ENCODE data around the gene ASB11.
"Not testable (repeated sequence)": the region's sequence is repeated elsewhere in the genome, so short reads cannot be mapped to it uniquely, and the experiment has no call there.

Gene ASB11

DNA sequence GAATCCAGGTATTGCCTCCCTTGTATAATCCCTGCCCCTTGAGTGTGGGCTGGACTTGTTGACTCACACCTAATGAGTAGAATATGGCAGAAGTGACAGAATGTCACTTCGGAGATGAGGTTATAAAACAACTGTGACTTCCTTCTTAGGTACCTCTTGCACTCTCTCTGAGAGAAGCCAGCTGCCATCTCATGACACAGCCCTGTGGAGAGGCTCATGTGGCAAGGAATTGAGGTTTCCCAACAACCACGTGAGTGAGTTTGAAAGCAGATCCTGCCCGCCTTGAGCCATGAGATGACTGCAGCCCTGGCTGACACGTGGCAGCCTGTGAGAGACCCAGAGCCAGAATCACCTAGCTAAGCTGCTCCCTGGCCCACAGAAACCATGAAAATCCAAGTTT, 13.5 kb downstream of the ASB11 start:
- FAIRE-seq: no peak

DNA sequence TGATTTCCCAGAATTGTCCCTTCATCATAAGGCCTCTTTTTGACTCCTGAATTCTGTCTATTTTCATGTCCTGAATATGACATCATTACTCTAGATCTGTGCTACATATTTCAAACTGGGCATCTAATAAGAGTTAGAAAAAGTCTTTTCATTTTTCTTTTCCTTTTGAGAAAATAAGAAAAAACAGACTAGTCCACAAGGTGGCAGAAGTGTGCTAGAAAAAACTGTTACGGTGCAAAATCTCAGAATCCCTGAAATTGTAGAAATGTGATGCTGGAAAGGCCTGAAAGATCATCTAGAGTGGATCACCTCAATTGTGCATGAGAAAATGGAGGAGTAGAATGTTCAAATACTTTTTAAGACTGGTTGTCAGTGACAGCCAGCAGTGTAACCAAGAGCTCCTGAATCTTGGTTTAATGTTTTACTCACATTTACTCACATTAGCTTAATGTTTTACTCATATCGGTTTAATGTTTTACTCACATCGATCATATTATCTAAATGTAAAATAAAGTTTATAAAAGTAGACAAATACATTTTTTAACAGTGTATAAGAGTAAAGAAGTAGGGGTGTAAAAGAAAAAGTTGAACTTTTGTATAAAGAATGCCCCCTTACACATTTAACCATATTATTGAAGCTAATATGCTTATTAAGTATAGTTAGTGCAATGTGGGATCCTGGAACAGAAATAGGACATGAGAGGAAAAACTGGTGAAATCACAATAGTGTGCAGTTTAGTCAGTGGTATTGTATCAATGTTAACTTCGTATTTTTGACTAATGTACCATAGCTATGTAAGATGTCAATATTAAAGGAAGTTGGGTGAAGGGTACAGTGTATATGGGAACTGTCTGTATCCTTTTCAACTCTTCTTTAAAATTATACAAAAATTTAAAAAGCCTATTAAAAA, 15.2 kb downstream of the ASB11 start:
- peak; percentile 93 for FAIRE-seq

DNA sequence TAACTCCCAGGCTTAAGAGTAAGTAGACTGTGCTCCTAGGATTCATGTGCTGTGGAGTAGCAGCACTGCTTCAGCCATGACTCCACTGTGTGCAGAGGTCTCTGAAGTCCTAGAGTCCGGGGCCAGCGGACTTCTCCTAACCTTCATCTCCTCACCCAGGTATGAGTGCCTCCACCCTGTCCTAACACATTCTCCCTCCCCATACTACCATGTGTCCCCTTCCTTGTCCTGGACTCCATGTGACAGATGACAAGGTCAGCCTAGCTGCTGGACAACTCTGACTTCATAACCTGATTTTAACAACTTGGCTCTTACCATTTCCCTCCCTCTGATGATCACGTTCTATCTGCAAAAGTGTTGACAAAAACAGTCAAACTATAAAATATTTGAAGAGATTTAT, 16.7 kb downstream of the ASB11 start:
- no peak for FAIRE-seq

- no peak for FAIRE-seq
Observed at GRCh38 chrX:15298201-15298600, 17.2 kb downstream of the ASB11 start.

DNA sequence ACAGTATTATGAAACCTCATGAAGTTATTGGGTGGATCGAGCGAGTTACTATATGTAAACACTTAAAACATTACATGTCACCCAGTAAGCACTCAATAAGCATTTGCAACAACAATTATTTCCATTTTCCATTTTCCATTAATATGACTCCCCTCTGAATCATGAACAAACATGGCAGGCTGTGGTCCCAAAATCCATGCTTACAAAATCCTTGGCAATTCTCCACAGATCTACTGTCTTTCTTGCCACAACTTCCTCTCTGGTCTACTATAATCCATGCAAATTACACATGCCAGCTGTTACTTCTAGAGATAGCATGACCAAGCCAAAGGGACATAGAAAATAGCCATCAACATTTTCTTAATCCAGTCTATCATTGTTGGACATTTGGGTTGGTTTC, 22.0 kb downstream of the ASB11 start:
- no peak for FAIRE-seq

DNA sequence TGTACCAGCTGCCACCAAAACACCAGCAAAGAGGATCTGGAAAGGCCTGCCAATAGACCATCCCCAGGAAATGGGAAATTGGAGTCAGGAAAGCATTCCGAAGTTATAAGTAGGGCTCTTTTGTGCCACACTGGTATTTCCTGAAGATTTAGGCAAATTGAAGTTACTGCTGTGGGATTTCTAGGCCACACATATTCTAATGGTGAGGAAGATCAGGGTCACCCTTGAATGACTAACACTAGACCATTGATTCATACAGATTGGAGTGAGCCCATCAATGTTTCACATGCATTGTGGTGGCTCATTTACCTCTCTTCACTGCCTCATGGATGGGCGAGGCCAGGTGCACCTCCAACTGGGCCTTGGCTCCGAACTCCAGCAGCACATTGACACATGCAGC, 22.6 kb downstream of the ASB11 start:
- no peak for FAIRE-seq

- FAIRE-seq: no peak
Observed at GRCh38 chrX:15277604-15278003, 37.8 kb downstream of the ASB11 start.

DNA sequence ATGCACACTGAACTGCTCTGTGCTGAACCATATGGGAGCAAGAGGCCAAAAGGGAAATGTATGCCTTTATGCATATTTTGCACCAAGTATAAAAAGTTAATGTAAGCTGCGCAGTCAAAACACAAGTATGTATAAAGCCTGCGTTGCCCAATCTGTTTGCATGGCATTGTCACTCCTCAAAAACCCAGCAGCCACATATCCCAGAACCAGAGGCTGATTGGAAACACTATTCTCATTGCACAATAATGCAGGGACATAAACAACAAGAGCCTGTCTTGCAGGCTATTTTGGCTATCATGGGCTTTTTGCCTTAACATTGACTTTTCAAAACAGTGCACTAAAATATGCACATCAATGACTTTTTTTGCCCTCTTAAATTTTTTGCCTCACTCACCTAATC, 40.5 kb downstream of the ASB11 start:
- FAIRE-seq: no peak

DNA sequence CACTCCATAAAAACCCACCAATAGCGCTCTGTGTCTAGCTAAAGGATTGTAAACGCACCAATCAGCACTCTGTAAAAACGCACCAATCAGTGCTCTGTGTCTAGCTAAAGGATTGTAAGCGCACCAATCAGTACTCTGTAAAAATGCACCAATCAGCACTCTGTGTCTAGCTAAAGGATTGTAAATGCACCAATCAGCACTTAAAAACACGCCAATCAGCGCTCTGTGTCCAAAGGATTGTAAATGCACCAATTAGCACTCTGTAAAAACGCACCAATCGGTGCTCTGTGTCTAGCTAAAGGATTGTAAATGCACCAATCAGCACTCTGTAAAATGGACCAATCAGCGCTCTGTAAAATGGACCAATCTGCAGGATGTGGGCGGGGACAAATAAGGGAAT, 42.2 kb downstream of the ASB11 start:
- not testable (repeated sequence) for FAIRE-seq

DNA sequence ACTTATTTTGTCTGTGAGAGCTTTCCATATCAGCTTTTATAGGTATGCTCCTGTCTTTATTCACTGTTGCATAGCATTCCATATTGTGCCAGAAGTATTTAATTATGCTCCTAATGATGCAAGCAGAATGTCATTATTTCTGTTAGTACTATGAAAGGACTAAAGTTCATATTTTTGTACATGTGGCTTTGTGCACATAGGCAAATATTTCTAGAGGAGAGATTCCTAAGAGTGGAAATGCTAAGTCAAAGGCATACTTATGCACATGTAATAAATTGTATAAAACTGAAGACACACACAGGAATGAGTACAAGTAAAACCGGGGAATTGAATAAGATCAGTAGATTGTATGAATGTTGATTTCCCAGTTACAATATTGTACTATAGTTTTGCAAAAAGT, 43.7 kb downstream of the ASB11 start:
- no peak for FAIRE-seq

GRCh38 chrX:15269618-15270521, 45.6 kb downstream of the ASB11 start, which contains the start of gene ASB9:
Gene ASB9 (minus strand): TSS chrX:15270083. CDS start chrX:15269874, 209 bp downstream.
- no peak for FAIRE-seq

GRCh38 chrX:15269120-15269519, 46.3 kb downstream of the ASB11 start:
- FAIRE-seq: no peak

DNA sequence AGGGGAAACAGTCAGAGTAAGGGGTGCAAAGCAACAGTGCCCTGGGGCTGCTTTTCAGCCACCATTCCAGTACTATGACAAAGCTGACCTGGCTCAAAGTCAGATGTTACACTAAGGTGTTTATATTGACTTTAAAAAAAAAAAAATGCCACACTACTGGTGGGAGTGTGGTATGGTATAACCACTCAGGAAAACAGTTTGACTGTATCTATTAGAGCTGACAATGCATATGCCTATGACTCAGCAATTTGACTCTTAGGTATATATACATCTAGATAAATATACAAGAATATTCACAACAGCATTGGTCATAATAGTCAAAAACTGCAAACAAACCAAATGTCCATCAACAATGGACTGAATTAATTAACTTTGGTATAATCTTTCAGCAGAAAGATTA, 60.6 kb downstream of the ASB11 start:
- FAIRE-seq: no peak

GRCh38 chrX:15245896-15246295, 69.5 kb downstream of the ASB11 start:
- FAIRE-seq: no peak

DNA sequence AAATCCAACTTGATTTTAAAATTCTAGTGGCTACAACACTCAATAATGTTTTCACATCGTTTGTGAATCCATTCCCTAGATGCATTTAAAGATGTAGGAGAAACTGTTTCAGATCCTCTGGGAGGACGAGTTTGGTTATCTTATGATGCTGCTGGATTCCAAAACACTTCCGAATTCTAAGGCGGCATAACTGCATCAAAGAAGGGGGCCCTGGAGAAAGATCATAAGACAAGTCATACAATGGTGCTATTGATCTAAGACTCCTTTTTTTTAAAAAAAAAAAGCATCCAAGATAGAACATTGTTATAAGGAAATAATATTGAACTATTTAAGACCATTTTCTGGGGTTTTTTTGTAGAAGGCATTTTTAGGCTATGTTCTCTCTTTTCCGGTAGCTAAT, 71.0 kb downstream of the ASB11 start:
- FAIRE-seq: no peak

DNA sequence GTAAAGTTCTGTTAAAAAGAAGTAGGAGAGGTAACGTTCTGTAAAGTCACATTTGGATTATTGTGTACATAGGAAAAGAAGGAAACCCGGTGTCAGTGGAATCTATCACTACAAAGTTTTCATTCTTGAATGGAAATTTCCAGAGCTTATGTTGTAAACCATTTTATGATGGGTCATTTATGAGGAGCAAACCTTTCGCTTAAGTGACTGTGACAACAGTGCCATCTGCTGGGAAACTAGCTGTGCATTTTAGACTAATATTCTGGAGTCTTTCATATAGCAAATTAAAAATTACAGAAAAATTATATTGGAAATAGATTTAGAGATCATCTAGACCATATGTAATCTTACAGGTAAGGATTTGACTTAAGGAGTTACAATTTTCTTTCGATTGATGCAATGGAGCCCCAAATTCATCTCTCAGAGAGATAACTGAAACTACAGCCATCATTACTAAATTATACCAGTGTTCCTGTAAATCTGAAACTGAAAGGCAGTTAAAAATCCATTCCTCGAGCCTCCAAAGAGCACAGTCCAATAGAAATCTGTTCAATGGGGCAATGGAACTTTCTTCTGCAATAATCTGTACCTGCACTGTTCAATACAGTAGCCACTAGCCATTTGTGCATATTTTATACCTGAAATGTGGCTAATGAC, 72.4 kb downstream of the ASB11 start:
- FAIRE-seq: peak; percentile 87

- no peak for FAIRE-seq
Observed at GRCh38 chrX:15241301-15241700, 74.1 kb downstream of the ASB11 start.

DNA sequence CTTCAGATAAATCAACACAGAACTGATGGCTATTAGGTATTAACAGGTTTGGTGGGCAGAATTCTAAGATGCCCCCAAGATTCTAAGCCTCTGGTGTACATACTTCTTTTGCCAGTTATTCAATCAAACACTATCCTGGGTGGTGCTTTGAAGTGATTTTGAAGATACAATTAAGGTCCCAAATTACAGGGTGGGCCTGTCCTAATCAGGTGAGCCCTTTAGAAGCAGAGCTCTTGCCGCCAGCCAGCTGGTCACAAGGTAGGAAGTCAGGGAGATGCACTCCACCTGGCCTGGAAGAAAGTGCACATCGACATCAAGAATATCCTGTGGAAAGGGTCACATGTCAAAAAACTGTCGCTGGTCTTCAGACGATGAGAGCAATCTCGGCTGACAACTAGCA, 75.0 kb downstream of the ASB11 start:
- FAIRE-seq: no peak

DNA sequence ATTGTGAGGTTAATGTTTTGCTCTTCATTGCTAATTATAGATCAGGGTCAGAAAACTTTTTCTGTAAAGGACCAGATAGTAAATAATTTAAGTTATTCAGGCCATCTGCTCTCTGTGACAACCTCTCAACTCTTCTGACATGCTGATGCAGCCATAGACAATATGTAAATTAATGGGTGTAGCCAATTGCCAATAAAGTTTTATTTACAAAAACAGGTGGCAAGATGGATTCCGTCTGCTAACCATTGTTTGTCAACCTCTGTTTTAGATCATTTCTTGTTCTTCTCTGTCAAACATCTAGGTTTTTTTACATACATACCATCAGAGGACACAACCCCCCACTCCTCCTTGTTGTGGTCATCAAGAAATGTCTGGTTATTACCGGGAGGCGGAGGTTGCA, 79.3 kb downstream of the ASB11 start:
- no peak for FAIRE-seq

- no peak for FAIRE-seq
Observed at GRCh38 chrX:15235001-15235400, 80.4 kb downstream of the ASB11 start.

DNA sequence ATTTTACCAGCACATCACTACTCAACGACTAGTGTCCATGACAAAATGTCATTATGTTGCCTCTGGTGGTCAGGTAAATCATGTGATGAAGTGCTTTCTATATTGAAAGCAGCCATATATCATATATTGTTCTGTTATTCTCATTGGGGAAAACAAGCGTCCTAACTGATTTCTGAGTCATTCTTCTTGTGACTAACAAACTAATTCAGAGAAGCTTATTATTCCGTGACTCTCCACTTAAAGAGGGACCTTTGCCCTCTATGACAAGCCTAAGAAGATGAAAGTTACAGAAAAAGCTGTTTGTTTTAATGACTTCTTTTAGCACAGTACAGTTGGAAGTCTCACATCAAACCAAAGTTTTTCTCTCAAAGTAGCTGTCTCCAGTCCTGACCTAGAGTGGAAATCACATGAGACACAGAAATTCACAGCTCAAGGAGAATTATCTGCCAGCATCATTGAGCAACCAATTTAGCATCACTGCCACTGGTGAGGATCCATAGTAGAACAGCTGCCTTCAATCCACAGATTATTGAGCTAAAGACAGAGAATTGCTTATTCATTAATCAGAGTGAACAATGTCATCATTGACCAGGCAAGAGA, 81.9 kb downstream of the ASB11 start:
- no peak for FAIRE-seq
